GM12878 (cell line): ENCODE measurements around the gene ELL. TPM values are rescaled to one million over a fixed set of nuclear protein-coding genes. Genes with fewer than 3 reads are reported as not detected.

Source experiments
- KDM1A ChIP-seq: fragments of 200-600 bp; sonication (generic); IDR thresholded peaks from 2 replicates; pipeline ENCODE4 v1.6.1; 2016; ENCODE audit warnings: borderline replicate concordance
- MYC ChIP-seq: IDR thresholded peaks from 2 replicates; pipeline ENCODE4 v1.6.1; 2011; ENCODE audit warnings: mild to moderate bottlenecking, low read length, moderate library complexity, inconsistent platforms; ENCODE audit not compliant: insufficient read depth, insufficient replicate concordance, insufficient read length, severe bottlenecking
- PAX8 ChIP-seq: fragments of 450-650 bp; IDR thresholded peaks from 2 replicates; pipeline ENCODE4 v1.6.1; 2017; ENCODE audit warnings: mild to moderate bottlenecking, moderate library complexity
- polyA plus RNA-seq, 11 experiments: library from polyadenylated mRNA; depleted of rRNA in 4 of 11; unstranded in 6 of 11; stranded (reverse) in 5 of 11; fragments of >200 nt; fragmentation: Nextera tagmentation in 4 of 11; fragmentation: Illumina TruSeq in 1 of 11; extraction: Ambion mirVana in 4 of 11; extraction: Trizol in 1 of 11; gene quantifications; 1 replicate in 1 of 11; 2 replicates in 10 of 11; pipeline versions ENCODE4 v1.2.1 to v1.2.3, GENCODE V29; 2011 to 2016; ENCODE audit warnings: inconsistent platforms in 2 of 11, missing spikeins in 2 of 11, low read depth in 1 of 11
- total RNA-seq, 4 experiments: library from RNA; depleted of rRNA in 3 of 4; stranded (reverse); fragments of >200 nt in 3 of 4; fragmentation: Illumina TruSeq in 1 of 4; extraction: Trizol in 1 of 4; gene quantifications; 2 replicates each; pipeline versions ENCODE4 v1.2.1 to v1.2.3, GENCODE V29; 2013 to 2021
- TF ChIP-seq, protein P1 (sequence below): fragments of 450-650 bp; formaldehyde crosslinking; IDR thresholded peaks from 2 replicates; pipeline ENCODE4 v1.5.0; 2022; ENCODE audit warnings: mild to moderate bottlenecking, missing genetic modification characterization
- TF ChIP-seq, protein P2 (sequence below): fragments of 450-650 bp; IDR thresholded peaks from 2 replicates; pipeline ENCODE4 v1.6.1; 2017; ENCODE audit warnings: low read depth, mild to moderate bottlenecking, moderate library complexity
- TF ChIP-seq, protein P3 (sequence below): fragments of 450-650 bp; IDR thresholded peaks from 2 replicates; pipeline ENCODE4 v1.6.1; 2017; ENCODE audit warnings: mild to moderate bottlenecking
- TF ChIP-seq, protein P4 (sequence below): IDR thresholded peaks from 2 replicates; pipeline ENCODE4 v1.6.1; 2012; ENCODE audit warnings: low read depth, low read length, improper control_type of control experiment

Gene ELL
- total and polyA plus RNA-seq, 10 of the 15 experiments (the other 5 are each of a cell fraction or from before 2014, with no cell fraction given), result 0.91 to 25.0 (median 9.1) TPM

DNA sequence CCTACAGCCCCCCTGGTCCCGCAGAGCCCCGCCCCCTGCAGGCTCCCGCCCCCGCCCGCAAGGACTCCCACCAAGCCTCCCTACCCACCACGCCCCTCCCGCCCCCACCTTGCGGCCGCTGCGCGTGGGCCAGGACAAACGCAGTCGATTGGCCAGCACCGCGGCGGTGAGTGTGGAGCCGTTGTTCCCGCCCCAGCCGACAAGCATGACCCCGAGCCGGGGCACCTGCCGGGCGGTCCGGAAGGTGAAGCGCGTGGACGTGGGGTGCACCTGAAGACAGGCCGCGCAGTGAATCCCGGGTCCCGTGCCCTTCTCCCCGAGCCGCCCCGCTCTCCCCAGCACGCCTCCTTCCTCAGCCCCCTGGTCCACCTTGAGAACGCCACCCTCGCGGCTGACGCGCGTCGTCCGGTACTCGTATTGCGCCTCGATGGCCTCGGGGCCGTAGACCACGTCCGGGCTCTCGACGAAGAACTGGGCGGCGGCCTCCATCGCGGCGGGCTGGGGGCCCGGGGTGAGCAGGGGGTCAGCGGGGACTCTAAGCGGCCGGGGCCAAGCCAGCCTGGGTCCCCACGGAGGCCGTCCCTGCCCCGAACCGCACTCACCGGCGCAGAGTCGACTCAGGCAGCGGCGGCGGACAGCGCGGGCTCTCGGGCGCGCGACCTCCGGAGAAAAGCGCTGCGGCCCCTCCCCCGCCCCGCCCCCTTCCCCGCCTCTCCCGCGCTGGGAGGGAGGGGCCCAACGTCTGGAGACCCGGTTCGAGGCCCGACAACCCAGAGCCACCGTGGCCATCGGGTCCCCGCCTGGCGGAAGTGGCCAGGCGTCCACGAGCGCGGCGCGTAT, 84.2 kb downstream of the ELL start, which contains the start of gene ISYNA1 (continued):
- TF ChIP-seq, protein P1, sequence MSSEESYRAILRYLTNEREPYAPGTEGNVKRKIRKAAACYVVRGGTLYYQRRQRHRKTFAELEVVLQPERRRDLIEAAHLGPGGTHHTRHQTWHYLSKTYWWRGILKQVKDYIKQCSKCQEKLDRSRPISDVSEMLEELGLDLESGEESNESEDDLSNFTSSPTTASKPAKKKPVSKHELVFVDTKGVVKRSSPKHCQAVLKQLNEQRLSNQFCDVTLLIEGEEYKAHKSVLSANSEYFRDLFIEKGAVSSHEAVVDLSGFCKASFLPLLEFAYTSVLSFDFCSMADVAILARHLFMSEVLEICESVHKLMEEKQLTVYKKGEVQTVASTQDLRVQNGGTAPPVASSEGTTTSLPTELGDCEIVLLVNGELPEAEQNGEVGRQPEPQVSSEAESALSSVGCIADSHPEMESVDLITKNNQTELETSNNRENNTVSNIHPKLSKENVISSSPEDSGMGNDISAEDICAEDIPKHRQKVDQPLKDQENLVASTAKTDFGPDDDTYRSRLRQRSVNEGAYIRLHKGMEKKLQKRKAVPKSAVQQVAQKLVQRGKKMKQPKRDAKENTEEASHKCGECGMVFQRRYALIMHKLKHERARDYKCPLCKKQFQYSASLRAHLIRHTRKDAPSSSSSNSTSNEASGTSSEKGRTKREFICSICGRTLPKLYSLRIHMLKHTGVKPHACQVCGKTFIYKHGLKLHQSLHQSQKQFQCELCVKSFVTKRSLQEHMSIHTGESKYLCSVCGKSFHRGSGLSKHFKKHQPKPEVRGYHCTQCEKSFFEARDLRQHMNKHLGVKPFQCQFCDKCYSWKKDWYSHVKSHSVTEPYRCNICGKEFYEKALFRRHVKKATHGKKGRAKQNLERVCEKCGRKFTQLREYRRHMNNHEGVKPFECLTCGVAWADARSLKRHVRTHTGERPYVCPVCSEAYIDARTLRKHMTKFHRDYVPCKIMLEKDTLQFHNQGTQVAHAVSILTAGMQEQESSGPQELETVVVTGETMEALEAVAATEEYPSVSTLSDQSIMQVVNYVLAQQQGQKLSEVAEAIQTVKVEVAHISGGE (CRISPR knock-in tag), result no peak
- TF ChIP-seq, protein P2, sequence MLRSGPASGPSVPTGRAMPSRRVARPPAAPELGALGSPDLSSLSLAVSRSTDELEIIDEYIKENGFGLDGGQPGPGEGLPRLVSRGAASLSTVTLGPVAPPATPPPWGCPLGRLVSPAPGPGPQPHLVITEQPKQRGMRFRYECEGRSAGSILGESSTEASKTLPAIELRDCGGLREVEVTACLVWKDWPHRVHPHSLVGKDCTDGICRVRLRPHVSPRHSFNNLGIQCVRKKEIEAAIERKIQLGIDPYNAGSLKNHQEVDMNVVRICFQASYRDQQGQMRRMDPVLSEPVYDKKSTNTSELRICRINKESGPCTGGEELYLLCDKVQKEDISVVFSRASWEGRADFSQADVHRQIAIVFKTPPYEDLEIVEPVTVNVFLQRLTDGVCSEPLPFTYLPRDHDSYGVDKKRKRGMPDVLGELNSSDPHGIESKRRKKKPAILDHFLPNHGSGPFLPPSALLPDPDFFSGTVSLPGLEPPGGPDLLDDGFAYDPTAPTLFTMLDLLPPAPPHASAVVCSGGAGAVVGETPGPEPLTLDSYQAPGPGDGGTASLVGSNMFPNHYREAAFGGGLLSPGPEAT, result no peak
- TF ChIP-seq MYC, result no peak
- TF ChIP-seq PAX8, result no peak
- TF ChIP-seq, protein P3, sequence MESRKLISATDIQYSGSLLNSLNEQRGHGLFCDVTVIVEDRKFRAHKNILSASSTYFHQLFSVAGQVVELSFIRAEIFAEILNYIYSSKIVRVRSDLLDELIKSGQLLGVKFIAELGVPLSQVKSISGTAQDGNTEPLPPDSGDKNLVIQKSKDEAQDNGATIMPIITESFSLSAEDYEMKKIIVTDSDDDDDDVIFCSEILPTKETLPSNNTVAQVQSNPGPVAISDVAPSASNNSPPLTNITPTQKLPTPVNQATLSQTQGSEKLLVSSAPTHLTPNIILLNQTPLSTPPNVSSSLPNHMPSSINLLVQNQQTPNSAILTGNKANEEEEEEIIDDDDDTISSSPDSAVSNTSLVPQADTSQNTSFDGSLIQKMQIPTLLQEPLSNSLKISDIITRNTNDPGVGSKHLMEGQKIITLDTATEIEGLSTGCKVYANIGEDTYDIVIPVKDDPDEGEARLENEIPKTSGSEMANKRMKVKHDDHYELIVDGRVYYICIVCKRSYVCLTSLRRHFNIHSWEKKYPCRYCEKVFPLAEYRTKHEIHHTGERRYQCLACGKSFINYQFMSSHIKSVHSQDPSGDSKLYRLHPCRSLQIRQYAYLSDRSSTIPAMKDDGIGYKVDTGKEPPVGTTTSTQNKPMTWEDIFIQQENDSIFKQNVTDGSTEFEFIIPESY, result no peak
- TF ChIP-seq, protein P4, sequence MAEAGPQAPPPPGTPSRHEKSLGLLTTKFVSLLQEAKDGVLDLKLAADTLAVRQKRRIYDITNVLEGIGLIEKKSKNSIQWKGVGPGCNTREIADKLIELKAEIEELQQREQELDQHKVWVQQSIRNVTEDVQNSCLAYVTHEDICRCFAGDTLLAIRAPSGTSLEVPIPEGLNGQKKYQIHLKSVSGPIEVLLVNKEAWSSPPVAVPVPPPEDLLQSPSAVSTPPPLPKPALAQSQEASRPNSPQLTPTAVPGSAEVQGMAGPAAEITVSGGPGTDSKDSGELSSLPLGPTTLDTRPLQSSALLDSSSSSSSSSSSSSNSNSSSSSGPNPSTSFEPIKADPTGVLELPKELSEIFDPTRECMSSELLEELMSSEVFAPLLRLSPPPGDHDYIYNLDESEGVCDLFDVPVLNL, result no peak
- TF ChIP-seq KDM1A, result no peak
- TF ChIP-seq, all 136 proteins: peak for 11
